NCI-H82 treated with DMSO at 0.1 percent for 48 hours (cell line): ENCODE data around the gene DDB1.

Source experiments
- DNase-seq: peaks from one replicate; lab custom pipeline; 2025; ENCODE audit not compliant: unreplicated experiment; lab: John Stamatoyannopoulos, UW

Gene DDB1

DNA sequence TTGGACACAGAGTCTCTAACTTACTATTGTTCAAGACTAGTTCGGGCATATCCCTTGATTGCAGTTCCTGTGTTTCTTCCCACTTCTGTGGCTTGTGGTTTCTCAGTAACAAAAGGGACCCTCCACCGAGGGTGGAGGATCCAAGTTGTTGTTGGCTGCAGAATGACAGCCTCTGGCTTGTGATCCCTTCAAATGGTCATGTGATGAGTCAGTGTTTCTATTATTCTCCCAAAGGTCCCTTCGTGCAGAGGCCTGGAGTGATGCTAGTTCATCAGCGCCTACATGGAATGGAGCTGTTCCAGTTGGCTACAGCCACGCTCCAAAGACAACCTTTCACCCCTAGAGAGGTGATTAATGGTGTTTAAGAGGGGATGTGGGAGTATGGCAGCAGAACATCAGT, 35.2 kb downstream of the DDB1 start:
- DNase-seq: no peak

DNA sequence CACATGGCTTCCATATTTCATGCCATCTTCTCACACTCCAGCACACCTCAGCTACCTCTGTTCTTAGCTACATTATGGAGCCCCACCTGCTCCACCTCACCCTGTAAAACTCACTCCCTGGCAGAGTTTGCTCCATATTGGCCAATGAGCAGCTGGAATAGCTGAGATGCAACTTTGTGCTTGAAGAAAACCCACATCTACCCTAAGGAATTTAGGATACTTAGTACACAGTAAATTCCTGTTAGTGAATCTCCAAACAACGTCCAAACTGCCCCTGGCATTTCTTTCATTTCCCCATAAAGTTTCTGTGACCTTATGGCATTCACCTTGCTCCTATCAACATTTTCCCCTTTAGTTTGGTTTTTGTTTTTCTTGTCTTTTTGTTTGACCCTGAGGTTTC, 35.6 kb downstream of the DDB1 start:
- DNase-seq: no peak

DNA sequence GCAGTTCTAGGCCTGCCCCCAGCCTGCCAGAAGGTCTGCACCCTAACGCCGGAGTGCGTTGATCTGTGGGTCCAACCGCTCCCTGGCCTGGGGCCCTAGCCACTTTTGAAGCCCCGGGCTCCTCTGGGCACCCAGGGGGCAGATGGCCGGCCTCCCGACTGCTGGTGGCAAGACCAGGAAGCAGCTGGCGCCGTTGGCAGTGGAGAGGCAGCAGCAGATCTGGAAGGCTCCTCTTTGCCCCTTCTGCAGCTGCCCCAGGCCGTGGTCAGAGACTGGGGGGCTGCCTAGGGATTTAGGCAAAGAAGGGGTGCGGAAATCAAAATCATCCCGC, 37.3 kb downstream of the DDB1 start:
- DNase-seq: no peak

DNA sequence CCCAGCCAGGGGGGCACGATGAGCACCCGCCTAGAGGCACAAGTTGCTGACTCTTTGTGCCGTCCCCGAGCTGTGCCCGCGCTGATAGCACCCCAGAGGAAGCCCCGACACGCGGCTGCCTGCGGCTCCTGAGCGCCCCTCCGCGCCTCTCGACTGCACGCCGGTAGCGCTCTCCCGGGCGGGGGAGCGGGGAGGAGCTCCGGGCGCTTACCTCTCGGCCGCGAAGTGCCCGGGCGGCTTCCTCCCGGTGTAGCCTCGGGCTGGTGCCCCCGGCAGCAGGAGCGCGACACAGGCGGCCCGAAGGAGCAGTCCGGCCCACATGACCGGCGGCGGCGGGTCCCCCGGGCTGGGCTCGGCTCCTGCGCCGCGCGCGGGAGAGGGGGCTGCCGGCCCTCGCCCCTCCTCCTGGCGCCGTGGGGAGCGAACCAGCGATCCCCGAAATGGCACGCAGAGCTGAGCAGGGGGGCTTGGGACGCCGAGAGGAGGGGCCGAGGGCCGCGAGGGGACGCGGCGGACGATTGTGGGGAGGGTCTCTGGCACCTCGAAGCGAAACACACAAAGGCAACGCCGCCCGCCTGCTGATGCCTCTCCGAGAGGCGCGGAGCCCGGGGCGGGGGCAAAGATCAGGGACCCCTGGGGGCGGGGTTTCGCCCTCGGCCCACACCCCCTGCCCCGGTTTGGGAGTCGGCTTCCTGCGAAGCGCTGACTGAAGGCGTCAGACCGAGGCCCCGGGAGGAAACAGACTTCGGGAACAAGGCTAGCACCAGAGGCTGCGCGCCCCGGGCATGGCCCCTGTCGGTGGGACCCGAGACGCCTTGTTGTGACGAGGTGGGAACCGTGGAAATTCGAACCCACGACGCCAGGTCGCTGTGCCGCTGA, 37.9 kb downstream of the DDB1 start, which contains the start of gene VWCE:
Gene VWCE (minus strand): TSS at position 600 of the 879 bp plus-strand sequence. CDS start 279 bp downstream, at position 321.
- DNase-seq: no peak

DNA sequence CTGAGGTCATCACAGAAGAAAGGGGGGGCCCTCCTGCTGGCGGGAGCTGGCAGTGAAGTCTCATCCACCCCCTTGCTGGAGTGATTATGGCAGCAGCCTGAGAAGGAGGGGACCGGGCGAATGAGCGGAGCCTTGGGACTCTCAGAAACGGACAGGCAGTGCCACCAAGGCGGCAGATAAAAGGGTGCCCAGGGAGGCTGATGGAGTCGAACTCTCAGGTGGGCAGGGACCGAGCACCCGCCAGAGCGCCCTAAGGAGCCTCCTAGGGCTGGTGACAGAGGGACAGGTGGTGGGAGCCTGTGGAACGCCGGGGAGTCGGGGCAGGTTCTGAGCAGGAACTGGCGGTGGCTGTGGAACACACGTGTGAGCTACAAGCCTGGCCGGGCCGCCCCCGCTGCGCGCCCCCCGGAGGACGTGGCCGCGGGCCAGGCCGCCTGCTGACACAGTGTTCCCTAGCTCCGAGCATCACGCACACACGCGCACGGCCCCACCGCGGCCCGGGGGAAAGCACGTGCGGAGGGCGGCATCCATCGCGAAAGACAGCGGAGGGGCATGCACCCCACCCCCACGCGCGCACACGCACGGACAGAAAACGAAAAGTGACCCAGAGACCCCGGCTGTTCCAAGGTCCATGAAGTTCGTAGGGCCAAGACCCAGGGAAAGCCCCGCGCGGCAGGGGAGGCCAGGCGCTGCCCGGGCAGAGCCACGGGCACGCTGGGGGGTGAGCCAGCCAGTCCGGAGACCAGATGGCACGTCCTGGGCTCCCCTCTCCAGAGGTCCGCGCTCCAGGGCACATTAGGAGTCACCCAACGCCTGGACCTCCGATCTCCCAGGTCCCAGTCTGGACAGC, 38.8 kb downstream of the DDB1 start:
- DNase-seq: no peak

DNA sequence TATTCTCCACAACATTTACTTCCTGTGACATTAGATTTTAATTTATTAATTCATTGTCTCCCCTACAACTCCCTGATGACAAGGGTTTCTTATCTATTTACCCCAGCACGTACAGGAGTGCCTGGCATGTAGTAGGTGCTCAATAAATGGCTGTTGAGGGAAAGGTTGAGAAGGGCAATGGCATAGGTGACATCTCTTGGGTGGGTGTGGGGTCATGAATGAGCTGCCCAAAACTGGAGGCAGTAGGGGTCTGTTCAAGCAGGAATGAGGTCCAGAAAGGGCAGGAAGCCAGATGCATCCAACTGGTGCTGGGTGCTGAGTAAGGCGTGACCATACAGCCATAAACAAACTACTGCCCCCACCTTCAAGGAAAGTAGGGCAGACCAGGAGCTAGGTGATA, 40.5 kb downstream of the DDB1 start:
- DNase-seq: no peak

- no peak for DNase-seq
Observed at GRCh38 chr11:61290905-61291690, 41.8 kb downstream of the DDB1 start.

DNA sequence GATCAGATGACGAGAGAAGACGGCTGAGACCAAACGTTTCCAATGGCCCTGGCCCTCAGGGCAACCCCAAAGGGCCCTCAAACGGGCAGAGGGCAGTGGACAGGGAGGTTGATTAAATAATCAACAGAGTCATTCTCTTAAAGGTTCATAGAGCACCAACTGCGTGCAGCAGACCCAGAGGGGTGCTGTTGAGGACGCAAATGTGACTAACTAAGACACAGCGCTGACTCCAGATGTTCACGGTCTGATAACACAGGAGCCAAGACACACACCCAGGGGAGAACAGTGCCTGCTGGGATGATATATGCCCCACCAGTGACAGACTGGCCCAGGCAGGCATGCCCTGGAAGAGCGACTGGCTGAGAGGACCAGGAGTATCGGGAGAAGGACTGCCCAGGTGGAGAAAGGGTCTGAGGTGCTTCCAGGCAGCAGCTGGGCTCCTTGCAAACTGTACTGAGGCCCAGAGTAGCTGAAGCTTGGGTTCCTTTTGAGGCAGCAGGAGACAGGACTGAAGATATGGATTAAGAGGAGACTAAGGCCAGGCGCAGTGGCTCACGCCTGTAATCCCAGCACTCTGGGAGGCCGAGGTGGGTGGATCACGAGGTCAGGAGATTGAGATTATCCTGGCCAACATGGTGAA, 45.4 kb downstream of the DDB1 start:
- no peak for DNase-seq

- DNase-seq: no peak
Observed at GRCh38 chr11:61283613-61284012, 49.3 kb downstream of the DDB1 start.

DNA sequence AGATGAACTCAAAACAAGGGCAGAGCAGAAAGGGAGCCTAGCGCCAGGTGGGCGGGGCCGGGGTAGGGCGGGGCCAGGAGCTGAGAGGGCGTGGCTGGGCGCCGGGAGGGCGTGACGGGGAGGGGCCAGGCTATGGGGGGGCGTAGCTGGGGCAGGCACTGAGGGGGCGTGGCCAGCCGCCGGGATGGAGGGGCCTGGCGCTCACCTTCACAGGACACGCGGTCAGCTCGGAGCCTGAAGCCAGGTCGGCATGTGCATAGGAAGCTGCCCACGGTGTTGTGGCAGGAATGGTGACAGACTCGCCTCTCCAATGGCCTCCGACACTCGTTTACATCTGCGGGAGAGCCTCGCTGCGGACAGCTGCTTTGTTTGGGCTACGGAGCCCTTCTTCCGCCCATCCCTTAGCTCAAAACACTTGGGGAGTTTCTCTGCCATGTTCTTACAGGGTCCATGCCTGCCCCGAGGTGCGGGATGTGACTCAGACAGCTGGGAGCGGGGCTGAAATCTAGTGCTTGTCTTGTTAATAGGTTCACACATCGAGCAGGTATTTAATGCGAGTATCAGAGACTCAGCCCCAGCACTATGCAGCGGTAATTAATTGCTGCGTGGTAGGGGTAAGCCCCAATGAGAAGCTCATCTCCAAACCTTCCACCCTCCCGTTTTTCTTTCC, 51.2 kb downstream of the DDB1 start:
- no peak for DNase-seq

DNA sequence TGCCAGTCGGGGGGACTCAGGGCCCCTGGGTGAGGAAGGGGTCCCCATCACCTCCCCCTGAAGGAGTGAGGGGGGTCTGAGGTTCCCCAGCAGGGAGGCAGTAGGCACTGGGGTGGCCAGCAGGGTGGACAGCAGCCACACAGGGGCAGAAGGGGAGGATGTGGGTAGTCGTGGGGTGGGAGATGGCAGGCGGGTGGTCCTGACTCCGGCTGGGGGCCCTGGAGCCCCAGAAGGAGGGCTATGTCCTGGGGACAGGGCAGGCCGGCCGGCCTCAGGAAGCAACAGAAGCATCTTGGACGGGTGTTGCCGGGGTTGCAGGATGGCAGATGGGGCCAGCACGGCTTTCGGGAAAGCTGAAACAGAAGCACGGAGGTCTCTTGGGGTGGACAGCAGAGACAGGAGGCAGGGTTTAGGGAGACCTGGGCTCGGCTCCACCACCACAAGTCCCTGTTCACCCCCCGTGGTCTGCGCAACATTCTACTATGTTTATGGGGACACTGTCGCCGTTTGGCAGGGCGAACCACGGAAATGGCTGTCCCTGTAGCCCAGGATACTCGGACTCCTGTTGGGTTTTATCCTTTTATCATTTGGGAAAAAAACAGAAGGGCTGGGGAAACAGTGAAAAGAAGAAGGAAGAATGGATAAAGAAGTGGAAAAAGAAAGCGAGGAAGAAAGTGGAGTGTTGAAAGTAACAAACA, 51.9 kb downstream of the DDB1 start:
- no peak for DNase-seq

DNA sequence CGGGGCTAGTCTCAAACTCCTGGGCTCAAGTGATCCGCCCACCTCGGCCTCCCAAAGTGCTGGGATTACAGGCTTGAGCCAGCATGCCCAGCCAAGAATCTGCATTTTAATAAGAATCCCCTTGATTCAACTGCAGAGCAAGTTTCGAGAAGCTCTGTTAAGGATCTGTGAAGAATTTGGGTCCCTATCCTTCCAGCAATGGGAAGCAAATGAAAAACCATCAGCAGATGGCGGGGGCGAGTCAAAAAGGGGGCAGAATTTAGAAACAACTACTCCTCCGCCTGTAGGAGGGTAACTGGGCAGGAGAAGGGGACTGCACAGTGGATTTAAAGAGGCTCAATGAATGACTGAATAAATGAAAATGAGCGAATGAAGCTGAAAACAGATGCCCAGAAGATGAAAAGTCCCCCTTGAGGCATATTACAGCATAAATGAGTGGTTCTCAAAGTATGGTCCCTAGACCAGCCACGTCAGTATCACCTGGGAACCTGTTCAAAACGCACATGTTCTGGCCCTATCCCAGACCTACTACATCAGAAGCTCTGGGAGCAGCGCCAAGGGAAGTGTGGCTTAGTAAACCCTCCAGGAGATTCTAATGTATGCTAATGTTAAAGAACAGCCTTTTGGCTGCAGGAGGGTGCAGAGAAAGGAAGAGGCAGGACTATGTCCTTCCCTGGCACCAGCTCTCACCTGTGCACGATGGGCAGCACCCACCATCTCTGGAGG, 52.8 kb downstream of the DDB1 start:
- no peak for DNase-seq

GRCh38 chr11:61278001-61278470, 54.9 kb downstream of the DDB1 start:
- DNase-seq: no peak

- DNase-seq: no peak
Observed at GRCh38 chr11:61277186-61278000, 55.5 kb downstream of the DDB1 start.

DNA sequence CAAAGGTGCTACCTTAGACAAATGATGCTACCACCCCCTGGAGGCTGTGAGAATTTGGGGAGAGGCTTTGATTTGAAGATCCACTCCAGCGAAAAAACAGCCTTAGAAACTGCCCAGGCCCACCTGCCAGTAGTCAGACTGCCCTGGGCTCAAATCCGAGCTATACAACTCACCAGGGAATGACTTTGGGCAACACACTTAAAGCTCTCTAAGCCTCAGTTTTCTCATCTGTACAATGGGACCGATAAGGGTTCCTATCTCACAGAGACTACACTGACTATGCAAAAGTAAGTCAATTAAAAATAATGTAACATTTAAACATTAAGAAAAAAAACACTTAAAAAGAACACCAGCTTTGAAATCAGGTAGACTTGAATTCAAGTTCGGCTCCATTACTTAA, 57.7 kb downstream of the DDB1 start:
- DNase-seq: no peak

DNA sequence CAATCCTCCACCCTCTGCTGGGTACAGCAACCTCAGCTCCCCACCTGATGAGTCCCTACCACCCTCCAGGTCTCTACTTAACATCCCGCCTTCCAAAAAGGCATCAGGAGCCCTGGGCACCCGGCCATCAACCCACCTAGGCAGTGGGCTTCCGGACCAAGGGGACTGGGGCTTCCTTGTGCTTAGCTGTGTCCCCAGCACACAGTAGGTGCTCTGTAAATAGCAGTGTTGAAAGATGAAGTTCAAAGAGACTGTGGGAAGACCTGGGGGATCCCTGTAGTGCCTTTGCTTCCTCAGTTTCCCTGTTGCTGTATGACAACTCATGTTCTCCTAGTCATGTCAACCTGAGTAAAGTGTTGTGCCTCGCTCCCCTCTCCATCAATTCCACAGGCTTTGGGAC, 58.8 kb downstream of the DDB1 start:
- DNase-seq: no peak

- DNase-seq: no peak
Observed at GRCh38 chr11:61273178-61274078, 59.5 kb downstream of the DDB1 start.
